Endodermal cell (in vitro differentiated cells): ENCODE data around the gene HADHA. TPM values are rescaled to one million over a fixed set of nuclear protein-coding genes. Genes with fewer than 3 reads are reported as not detected.

Experiments used
- DNase-seq: peaks from one replicate; pipeline ENCODE4 v3.0.0-alpha.2; 2017
- H3K27ac ChIP-seq: 2 replicates; pipeline ENCODE4 v1.5.1; 2013; ENCODE audit warnings: mild to moderate bottlenecking, low read depth, low read length, moderate library complexity
- H3K27me3 ChIP-seq: 2 replicates; pipeline ENCODE4 v1.6.1; 2013; ENCODE audit warnings: mild to moderate bottlenecking, low read length, moderate library complexity; ENCODE audit not compliant: insufficient read depth, control insufficient read depth, poor library complexity, severe bottlenecking
- H3K36me3 ChIP-seq: 2 replicates; pipeline ENCODE4 v1.7.0; 2013; ENCODE audit warnings: mild to moderate bottlenecking, low read length, moderate library complexity; ENCODE audit not compliant: control insufficient read depth, insufficient read depth
- H3K4me1 ChIP-seq: one replicate; pipeline ENCODE4 v1.7.0; 2013; ENCODE audit warnings: low read length; ENCODE audit not compliant: control insufficient read depth, insufficient read depth
- H3K4me3 ChIP-seq: 2 replicates; pipeline ENCODE4 v1.5.1; 2013; ENCODE audit warnings: mild to moderate bottlenecking, low read length, moderate library complexity
- H3K9ac ChIP-seq: 2 replicates; pipeline ENCODE4 v1.6.1; 2013; ENCODE audit warnings: mild to moderate bottlenecking, low read length, moderate library complexity; ENCODE audit not compliant: poor library complexity, severe bottlenecking; ENCODE audit errors: extremely low read depth
- H3K9me3 ChIP-seq: 2 replicates; pipeline ENCODE4 v1.6.1; 2013; ENCODE audit warnings: mild to moderate bottlenecking, low read length, moderate library complexity; ENCODE audit not compliant: control insufficient read depth
- H3K27ac Mint-ChIP-seq: 2 replicates; pipeline ENCODE4 v1.8.0; 2020; ENCODE audit warnings: mixed read lengths
- H3K27me3 Mint-ChIP-seq: 2 replicates; pipeline ENCODE4 v1.8.0; 2021; ENCODE audit warnings: mild to moderate bottlenecking, mixed read lengths; ENCODE audit not compliant: insufficient read depth
- H3K36me3 Mint-ChIP-seq: 2 replicates; pipeline ENCODE4 v1.8.0; 2020; ENCODE audit warnings: low read depth, mixed read lengths
- H3K4me1 Mint-ChIP-seq: 2 replicates; pipeline ENCODE4 v1.8.0; 2020; ENCODE audit warnings: mixed read lengths
- H3K4me3 Mint-ChIP-seq: 2 replicates; pipeline ENCODE4 v1.8.0; 2020; ENCODE audit warnings: mild to moderate bottlenecking, moderate library complexity, mixed read lengths
- H3K9me3 Mint-ChIP-seq: 2 replicates; pipeline ENCODE4 v1.8.0; 2020; ENCODE audit warnings: mild to moderate bottlenecking, mixed read lengths
- CTCF ChIP-seq: fragments of 200-600 bp; sonication (generic); conservative IDR thresholded peaks from 2 replicates; pipeline ENCODE4 v1.5.0; 2021; ENCODE audit warnings: antibody characterized with exemption, mild to moderate bottlenecking
- WGBS, 2 experiments: methylation state at CpG; one replicate each; pipeline versions ENCODE4 v1.1.5 to v1.1.7; 2013; ENCODE audit warnings: missing lambda C conversion rate in 2 of 2, mixed read lengths in 1 of 2; ENCODE audit not compliant: insufficient coverage in 1 of 2, insufficient read length in 1 of 2; 5-methylcytosine and 5-hydroxymethylcytosine counted together
- total RNA-seq, 2 donors: library from RNA; stranded (reverse); fragmentation: NEBNext Ultra II Directional in 1 of 2; extraction: Animal tissue kit (Norgen Biotek cat#: 25700) in 1 of 2; gene quantifications; 2 replicates in 1 of 2; 3 replicates in 1 of 2; pipeline ENCODE4 v1.2.1, GENCODE V29; 2021

HADHA gene
- total RNA-seq, 2 donors from 2014 or later, result 83.8 to 86.7 TPM

DNA sequence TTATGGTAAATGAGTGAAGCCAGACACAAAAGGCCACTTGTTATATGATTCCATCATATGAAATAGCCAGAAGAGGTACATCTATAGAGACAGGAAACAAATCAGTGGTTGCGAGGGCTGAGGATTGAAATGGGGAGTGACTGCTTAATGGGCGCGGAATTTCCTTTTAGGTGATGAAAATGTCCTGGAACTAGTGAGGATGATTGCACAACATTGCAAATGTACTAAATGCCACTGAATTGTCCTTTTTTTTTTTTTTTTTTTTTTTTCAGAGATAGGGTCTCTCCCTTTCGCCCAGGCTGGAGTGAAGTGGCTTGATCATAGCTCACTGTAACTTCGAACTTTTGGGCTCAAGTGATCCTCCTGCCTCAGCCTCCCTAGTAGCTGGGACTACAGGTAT is 86.9 kb downstream of the HADHA start:
- Mint-ChIP-seq H3K4me1 (no peaks in the 10 kb centered on the region), H3K4me3 (no peak overlapping the region), H3K9me3 (peaks cover 8% of the 10 kb centered on the region), H3K27ac (no peak overlapping the region), H3K27me3 (peaks cover 2% of the 10 kb centered on the region), H3K36me3 (no peaks in the 10 kb centered on the region)
- H3K4me3 ChIP-seq, result no peak overlapping the region
- H3K27ac ChIP-seq, result no peak overlapping the region
- H3K9ac ChIP-seq, result no peak overlapping the region
- no peak for TF ChIP-seq CTCF
- 93 to 96% methylated on average over 4 to 5 of the region's 5 CpGs for WGBS, 2 experiments
- H3K4me1 ChIP-seq, result no peaks in the 10 kb centered on the region
- no peak for DNase-seq
- no peaks in the 10 kb centered on the region for H3K27me3 ChIP-seq
- no peaks in the 10 kb centered on the region for H3K36me3 ChIP-seq
- H3K9me3 ChIP-seq, result no peaks in the 10 kb centered on the region

DNA sequence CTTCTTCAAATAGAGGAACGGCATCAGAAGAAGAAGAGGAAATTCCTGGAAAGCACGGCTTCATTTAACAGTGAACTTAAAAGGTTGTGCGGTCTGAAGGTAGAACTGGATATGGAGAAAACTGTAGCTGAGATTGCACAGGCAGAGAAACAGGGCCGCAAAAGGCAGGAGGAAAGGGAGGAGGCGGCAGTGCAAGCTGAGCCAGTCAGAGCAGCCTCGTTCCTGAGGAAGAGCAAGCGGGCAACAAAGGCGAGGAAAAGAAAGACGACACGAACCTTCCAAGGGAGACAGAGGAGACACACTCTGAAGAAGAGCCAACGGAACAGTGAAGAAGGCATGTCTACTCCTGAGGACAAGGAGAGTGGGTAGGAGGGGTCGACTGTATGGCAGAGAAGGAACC is 94.2 kb downstream of the HADHA start:
- no peak overlapping the region for H3K4me3 Mint-ChIP-seq
- Histone ChIP-seq H3K27ac (no peak overlapping the region), H3K9ac (no peak overlapping the region), H3K27me3 (no peaks in the 10 kb centered on the region), H3K4me3 (no peak overlapping the region), H3K4me1 (no peaks in the 10 kb centered on the region), H3K9me3 (no peaks in the 10 kb centered on the region), H3K36me3 (no peaks in the 10 kb centered on the region)
- no peak for DNase-seq
- H3K4me1 Mint-ChIP-seq, result no peaks in the 10 kb centered on the region
- no peak for TF ChIP-seq CTCF
- H3K27ac Mint-ChIP-seq, result no peak overlapping the region
- H3K9me3 Mint-ChIP-seq, result peaks cover 6% of the 10 kb centered on the region
- WGBS, 2 experiments, result 90 to 94% methylated on average over 12 of the region's 12 CpGs
- H3K36me3 Mint-ChIP-seq, result no peaks in the 10 kb centered on the region
- peaks cover 3% of the 10 kb centered on the region for H3K27me3 Mint-ChIP-seq

DNA sequence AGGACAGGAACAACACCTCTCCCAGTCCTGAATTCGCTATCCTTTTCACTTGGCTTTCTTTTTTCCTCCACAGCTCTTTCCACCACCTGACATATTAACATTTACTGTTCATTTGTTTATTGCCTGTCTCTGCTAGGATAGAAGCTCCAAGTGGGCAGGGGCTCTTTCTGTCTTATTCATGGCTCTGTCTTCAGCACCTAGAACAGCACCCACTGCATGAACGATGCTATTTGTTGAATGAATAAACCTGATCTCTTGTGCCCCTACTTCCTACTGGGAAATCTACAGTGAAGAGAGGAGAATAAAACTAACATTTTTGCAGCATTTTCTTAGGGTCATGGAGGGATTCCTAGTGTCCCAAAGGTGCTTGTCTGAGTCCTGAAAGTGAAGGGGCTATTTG is 95.9 kb downstream of the HADHA start:
- peak; percentile 60 for DNase-seq
- peaks cover 1% of the 10 kb centered on the region for H3K27me3 Mint-ChIP-seq
- no peak for TF ChIP-seq CTCF

More for the DNA sequence above, 95.9 kb downstream of the HADHA start:
- Histone ChIP-seq H3K4me1 (no peaks in the 10 kb centered on the region), H3K27me3 (no peaks in the 10 kb centered on the region), H3K9ac (no peak overlapping the region), H3K36me3 (no peaks in the 10 kb centered on the region), H3K4me3 (no peak overlapping the region), H3K27ac (no peak overlapping the region), H3K9me3 (no peaks in the 10 kb centered on the region)
- Mint-ChIP-seq H3K27ac (no peak overlapping the region), H3K4me3 (no peak overlapping the region), H3K4me1 (peaks cover 6% of the 10 kb centered on the region), H3K36me3 (no peaks in the 10 kb centered on the region), H3K9me3 (peaks cover 2% of the 10 kb centered on the region)
- WGBS, 2 experiments, result 50 to 100% methylated on average over 1 to 2 of the region's 2 CpGs
